Loucy (cell line): ENCODE measurements around the gene FOXL1.

Experiments
- CTCF ChIP-seq: fragments of 200-600 bp; sonication (generic); conservative IDR thresholded peaks from 2 replicates; pipeline ENCODE4 v1.5.1; 2014; ENCODE audit warnings: mild to moderate bottlenecking, antibody characterized with exemption, low read length
- EZH2phosphoT487 ChIP-seq: fragments of 200-600 bp; IDR thresholded peaks from 2 replicates; pipeline ENCODE4 v1.6.1; 2018; ENCODE audit warnings: antibody characterized with exemption, mild to moderate bottlenecking, moderate library complexity, borderline replicate concordance

DNA sequence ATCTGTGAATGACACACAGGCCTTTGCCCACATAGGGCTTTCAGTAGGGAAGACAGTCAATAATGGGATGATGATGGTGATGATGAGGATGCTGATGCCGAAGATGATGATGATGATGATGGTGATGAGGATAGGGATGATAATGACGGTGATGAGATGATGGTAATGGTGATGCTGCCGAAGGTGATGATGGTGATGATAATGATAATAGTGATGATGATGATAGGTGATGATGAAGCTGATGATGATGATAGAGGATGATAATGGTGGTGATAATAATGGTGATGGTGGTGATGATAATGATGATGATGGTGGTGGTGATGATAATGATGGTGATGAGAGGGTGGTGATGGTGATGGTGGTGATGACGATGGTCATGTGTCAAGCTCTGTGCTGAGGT lies 12.9 kb downstream of the FOXL1 start:
- TF ChIP-seq CTCF (no peak), EZH2phosphoT487 (no peak)
